PFSK-1 (cell line): Measurements from ENCODE around the gene CGB5.

Experiments
- FOXP2 ChIP-seq: optimal IDR thresholded peaks from 2 replicates; pipeline ENCODE3; 2011; ENCODE audit warnings: borderline replicate concordance, control low read depth, inconsistent platforms; ENCODE audit not compliant: insufficient read depth; ENCODE audit errors: extremely low read length, extremely low read depth
- POLR2AphosphoS5 ChIP-seq: IDR thresholded peaks from 2 replicates; pipeline ENCODE4 v1.6.1; 2012; ENCODE audit warnings: low read depth, mild to moderate bottlenecking, control low read depth, low read length, moderate library complexity
- SIN3A ChIP-seq: IDR thresholded peaks from 2 replicates; pipeline ENCODE4 v1.6.1; 2012; ENCODE audit warnings: mild to moderate bottlenecking, low read length, moderate library complexity, borderline replicate concordance; ENCODE audit not compliant: insufficient read depth
- TAF1 ChIP-seq: IDR thresholded peaks from 2 replicates; pipeline ENCODE4 v1.6.1; 2012; ENCODE audit warnings: low read length, control low read depth, borderline replicate concordance; ENCODE audit not compliant: insufficient read depth
- TF ChIP-seq, protein P1 (sequence below), 2 experiments: IDR thresholded peaks; 2 replicates each; pipeline versions ENCODE4 v1.6.1 to v1.8.0; 2011 to 2012; ENCODE audit warnings: low read depth in 2 of 2, low read length in 2 of 2, control low read depth in 1 of 2, inconsistent platforms in 1 of 2, mild to moderate bottlenecking in 1 of 2, moderate library complexity in 1 of 2; ENCODE audit not compliant: insufficient read depth in 1 of 2

The CGB5 gene

DNA sequence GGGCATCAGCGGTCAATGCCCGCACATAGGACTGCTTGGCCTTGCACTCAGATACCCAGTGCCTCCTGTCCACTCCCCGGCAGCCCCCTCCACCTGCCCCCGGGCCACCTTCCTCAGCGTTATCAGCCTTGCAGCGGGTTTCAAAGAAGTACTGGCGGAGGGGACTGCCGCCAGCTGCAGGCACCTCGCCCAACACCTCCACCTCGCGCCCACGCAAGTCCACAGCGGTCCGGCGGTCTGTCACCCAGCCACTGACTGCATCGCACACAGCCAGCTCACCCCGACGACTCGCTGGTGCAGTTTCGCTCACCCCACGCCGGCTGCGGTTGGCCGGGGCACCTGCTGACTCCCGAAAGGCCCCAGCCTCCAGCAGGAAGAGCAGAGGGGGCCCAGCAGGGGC is 17.8 kb downstream of the CGB5 start:
- no peak for TF ChIP-seq TAF1
- TF ChIP-seq POLR2AphosphoS5 = no peak
- TF ChIP-seq, protein P1, sequence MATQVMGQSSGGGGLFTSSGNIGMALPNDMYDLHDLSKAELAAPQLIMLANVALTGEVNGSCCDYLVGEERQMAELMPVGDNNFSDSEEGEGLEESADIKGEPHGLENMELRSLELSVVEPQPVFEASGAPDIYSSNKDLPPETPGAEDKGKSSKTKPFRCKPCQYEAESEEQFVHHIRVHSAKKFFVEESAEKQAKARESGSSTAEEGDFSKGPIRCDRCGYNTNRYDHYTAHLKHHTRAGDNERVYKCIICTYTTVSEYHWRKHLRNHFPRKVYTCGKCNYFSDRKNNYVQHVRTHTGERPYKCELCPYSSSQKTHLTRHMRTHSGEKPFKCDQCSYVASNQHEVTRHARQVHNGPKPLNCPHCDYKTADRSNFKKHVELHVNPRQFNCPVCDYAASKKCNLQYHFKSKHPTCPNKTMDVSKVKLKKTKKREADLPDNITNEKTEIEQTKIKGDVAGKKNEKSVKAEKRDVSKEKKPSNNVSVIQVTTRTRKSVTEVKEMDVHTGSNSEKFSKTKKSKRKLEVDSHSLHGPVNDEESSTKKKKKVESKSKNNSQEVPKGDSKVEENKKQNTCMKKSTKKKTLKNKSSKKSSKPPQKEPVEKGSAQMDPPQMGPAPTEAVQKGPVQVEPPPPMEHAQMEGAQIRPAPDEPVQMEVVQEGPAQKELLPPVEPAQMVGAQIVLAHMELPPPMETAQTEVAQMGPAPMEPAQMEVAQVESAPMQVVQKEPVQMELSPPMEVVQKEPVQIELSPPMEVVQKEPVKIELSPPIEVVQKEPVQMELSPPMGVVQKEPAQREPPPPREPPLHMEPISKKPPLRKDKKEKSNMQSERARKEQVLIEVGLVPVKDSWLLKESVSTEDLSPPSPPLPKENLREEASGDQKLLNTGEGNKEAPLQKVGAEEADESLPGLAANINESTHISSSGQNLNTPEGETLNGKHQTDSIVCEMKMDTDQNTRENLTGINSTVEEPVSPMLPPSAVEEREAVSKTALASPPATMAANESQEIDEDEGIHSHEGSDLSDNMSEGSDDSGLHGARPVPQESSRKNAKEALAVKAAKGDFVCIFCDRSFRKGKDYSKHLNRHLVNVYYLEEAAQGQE (IDR thresholded peaks at IDR 0.05; ENCODE audit: insufficient read depth in 1 of 2, low read depth in 2 of 2, low read length in 2 of 2) = no peak
- TF ChIP-seq FOXP2 = no peak
- TF ChIP-seq SIN3A = no peak

DNA sequence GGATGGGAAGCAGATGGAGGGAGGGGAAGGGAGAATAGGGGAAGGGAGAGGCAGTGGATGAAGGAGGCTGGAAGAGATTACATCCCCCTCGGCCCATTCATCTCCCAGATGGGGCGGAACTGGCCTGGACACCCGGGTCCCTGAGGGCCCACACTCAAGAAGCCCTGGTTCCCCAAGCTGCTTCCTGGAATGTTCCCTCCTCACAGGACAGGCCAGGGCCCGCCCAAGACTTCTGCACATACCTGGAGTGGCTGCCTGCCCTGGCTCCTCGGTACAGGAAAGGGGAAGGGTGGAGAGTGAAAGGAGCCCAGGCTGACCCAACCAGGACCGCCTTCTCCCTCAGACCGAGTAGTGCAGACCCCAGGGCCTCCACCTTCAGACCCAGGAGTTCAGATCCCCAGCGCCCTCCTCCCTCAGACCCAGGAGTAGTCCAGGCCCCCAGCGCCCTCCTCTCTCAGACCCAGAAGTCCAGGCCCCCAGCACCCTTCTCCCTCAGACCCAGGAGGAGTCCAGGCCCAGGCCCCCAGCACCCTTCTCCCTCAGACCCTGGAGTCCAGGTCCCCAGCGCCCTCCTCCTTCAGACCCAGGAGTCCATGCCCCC is 20.5 kb downstream of the CGB5 start:
- TF ChIP-seq, protein P1 (IDR thresholded peaks at IDR 0.05; ENCODE audit: insufficient read depth in 1 of 2, low read depth in 2 of 2, low read length in 2 of 2) = no peak
- TF ChIP-seq POLR2AphosphoS5 = no peak
- TF ChIP-seq SIN3A = no peak
- TF ChIP-seq TAF1 = no peak
- TF ChIP-seq FOXP2 = no peak

DNA sequence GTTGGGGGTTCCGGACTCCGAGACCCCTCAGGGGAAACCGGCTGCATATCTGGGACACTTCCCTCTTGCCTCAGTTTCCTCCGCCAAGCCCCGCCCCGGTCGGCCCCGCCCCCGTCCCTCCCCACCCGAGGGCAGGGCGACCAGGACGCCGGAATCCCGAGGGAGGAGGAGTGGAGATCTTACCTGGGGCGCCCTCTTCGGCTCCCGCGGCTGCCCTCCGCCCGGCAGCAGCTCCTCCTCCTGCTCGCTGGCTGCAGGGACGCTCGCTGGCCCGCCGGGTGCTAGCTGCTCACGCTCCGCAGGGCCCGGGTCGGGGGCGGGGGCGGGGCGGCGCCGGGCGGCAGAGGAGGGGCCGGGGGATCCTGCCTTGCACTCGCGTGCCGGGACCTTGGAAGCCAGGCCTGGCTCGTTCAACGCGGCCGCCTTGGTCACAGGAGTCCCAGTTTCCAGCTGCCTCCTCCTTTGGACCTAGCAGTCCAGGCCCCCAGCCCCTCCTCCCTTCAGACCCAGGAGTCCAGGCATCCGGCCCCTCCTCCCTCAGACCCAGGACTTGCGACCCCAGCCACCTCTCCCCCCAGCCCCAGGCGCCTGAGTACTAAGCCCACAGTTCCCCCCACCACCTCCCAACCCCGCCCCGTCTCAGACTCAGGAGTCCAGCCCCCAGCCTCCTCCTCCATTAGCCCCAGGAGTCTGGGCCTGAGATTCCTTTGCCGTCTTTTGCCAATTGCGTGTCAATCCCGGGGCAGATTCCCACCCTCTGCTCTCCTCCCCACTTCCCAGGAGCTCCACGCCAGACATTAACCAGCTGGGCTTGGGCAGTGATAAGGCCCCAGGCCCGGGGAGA is 21.3 kb downstream of the CGB5 start, which contains the start of gene NTF4:
TSS of gene NTF4 (minus strand) at position 51 of the 844 bp plus-strand sequence. CDS start 2,821 bp downstream, outside the sequence.
- TF ChIP-seq, protein P1 (IDR thresholded peaks at IDR 0.05; ENCODE audit: insufficient read depth in 1 of 2, low read depth in 2 of 2, low read length in 2 of 2) = no peak
- TF ChIP-seq TAF1 (no peak), POLR2AphosphoS5 (no peak), FOXP2 (no peak), SIN3A (no peak)

- TF ChIP-seq POLR2AphosphoS5 (no peak), FOXP2 (no peak), TAF1 (no peak), SIN3A (no peak)
- TF ChIP-seq, protein P1 (IDR thresholded peaks at IDR 0.05; ENCODE audit: insufficient read depth in 1 of 2, low read depth in 2 of 2, low read length in 2 of 2) = no peak
Observed at GRCh38 chr19:49065905-49066512, 22.4 kb downstream of the CGB5 start.
